Stimulated activated CD8-positive, alpha-beta memory T cell treated with anti-CD3 and anti-CD28 coated beads, Interleukin-2, amount 100 ng/mL, for 1 hour (primary cell): ENCODE data around the gene RBM15B.

Source experiments
- DNase-seq, 2 donors: peaks; one replicate each; pipeline ENCODE4 v3.0.0-alpha.2; 2020; ENCODE audit warnings: low read depth in 2 of 2

Gene RBM15B

DNA sequence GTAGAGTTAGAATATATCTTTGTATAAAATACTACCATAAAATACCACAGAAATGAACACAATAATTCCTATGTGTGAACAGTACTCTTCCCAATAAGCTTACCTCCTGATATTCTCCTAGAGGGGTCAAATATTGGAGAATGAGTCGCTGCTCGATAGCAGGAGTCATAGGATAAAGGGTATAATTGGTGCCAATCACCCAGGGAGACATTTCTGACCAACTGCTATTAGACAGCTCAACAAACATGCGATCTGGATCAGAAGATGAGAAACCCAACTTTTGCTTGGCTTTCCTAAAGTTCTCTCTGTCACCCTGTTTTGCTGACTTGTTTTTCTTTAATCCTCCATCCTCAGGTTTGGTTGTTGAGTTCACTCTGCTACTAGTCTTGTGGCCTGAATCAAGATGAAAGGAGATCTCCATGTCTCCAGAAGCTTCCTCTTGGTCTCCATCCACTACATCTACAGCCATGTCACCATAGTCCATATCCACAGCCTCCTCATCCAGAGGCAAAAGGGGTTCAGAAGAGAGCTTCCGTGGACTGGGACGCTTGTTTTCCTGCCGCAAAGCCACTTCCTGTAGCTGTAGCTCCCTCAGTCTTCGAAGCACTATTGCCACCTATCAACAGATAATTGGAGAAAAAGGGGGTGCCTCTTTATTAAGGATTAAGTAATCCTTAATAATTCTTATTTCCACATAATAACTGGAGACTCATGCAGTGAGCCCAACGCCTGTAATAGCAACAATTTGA is 50.4 kb downstream of the RBM15B start:
- DNase-seq, result no peak

DNA sequence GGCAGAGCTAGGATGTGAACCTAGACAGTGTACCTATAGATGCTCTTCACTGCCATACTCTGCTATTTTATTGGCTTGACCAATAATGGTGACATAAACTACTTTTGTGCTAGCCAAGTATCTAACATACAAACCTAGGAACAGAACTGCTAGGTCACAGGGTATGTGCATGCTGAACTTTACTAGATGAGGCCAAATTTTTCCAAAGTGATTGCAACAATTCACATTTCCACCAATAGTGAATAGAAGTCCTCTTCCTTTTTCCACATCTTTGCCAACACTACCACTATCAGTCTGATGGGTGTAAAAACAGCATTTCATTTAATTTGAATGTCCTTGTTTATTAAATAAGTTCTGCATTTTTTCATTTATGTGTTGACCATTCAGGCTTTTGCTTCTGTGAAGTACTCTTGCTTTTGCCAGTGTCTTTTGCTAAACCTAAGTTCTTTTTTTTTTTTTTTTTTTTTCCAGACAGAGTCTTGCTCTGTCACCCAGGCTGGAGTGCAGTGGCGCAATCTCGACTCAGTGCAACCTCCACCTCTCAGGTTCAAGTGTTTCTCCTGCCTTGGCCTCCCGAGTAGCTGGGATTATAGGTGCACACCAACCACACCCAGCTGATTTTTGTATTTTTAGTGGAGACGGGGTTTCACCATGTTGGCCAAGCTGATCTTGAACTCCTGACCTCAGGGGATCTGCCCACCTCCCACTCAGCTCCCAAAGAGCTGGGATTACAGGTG is 54.6 kb downstream of the RBM15B start:
- no peak for DNase-seq
